Adrenal gland (tissue), 12 donors: Measurements from ENCODE around the gene CDRT15. TPM values are rescaled to one million over a fixed set of nuclear protein-coding genes. Genes with fewer than 3 reads are reported as not detected.

Source experiments
- DNase-seq, 7 donors: peaks; one replicate each; pipeline ENCODE4 v3.0.0-alpha.2; 2019 to 2020
- H3K27ac ChIP-seq, 5 donors: fragments of 200-600 bp; sonication (generic) in 4 of 5; 1 replicate in 3 of 5; 2 replicates in 2 of 5; pipeline versions ENCODE4 v1.5.1 to v1.8.0; 2016 to 2020; ENCODE audit warnings: mild to moderate bottlenecking in 1 of 5
- H3K27me3 ChIP-seq: fragments of 200-600 bp; 2 replicates; pipeline ENCODE4 v1.8.0; 2021
- H3K36me3 ChIP-seq, 2 donors: fragments of 200-600 bp; replicated peaks in 1 of 2; 1 replicate in 1 of 2; 2 replicates in 1 of 2; pipeline versions ENCODE4 v1.5.1 to v1.8.0; 2018 to 2022
- H3K4me1 ChIP-seq, 2 donors: fragments of 200-600 bp; replicated peaks in 1 of 2; 1 replicate in 1 of 2; 2 replicates in 1 of 2; pipeline versions ENCODE4 v1.5.1 to v1.8.0; 2018 to 2021
- H3K4me3 ChIP-seq, 4 donors: fragments of 200-600 bp; sonication (generic) in 3 of 4; one replicate each; pipeline ENCODE4 v1.5.1; 2016 to 2018
- H3K9me3 ChIP-seq, 3 donors: fragments of 200-600 bp; sonication (generic) in 1 of 3; replicated peaks in 1 of 3; 1 replicate in 2 of 3; 2 replicates in 1 of 3; pipeline versions ENCODE4 v1.5.1 to v1.8.0; 2016 to 2021
- POLR2A ChIP-seq, 2 donors: fragments of 450-650 bp; IDR thresholded peaks; one replicate each; pipeline ENCODE4 v1.6.1; 2017; ENCODE audit warnings: antibody characterized with exemption in 2 of 2, mild to moderate bottlenecking in 2 of 2, moderate library complexity in 1 of 2
- WGBS, 4 donors: extraction: QIAGEN DNeasy Blood & Tissue Kit in 2 of 4; methylation state at CpG; one replicate each; pipeline versions ENCODE4 v1.1.5 to v1.1.7; 2013 to 2017; 5-methylcytosine and 5-hydroxymethylcytosine counted together
- intact Hi-C, 2 donors: fragments of 100-400 bp; cut with DNase I; formaldehyde crosslinking; loops; one replicate each; pipeline versions ENCODE4 v1.14.1 to v1.15.0; 2022 to 2023
- polyA plus RNA-seq, 3 donors: library from polyadenylated mRNA; stranded (reverse); fragments of 200-250 nt in 2 of 3; fragments of 350-450 nt in 1 of 3; fragmentation: Illumina TruSeq in 1 of 3; extraction: RNeasy Lipid Tissue Mini Kit (QIAGEN cat#74804) in 1 of 3; gene quantifications; one replicate each; pipeline ENCODE4 v1.2.3, GENCODE V29; 2013 to 2014
- total RNA-seq, 9 donors: library from RNA; depleted of rRNA in 4 of 9; stranded (reverse); fragments of >200 nt in 4 of 9; fragments of 120-200 nt in 1 of 9; fragmentation: NEBNext Ultra II Directional in 1 of 9; extraction: Animal tissue kit (Norgen Biotek cat#: 25700) in 1 of 9; gene quantifications; one replicate each; pipeline versions ENCODE4 v1.1.0 to v1.2.4, GENCODE V29; 2013 to 2023
- TF ChIP-seq, protein P1 (sequence below), 6 experiments: fragments of 450-650 bp in 4 of 6; fragments of 200-600 bp in 2 of 6; sonication (generic) in 1 of 6; IDR thresholded peaks; 1 replicate in 5 of 6; 2 replicates in 1 of 6; pipeline versions ENCODE4 v1.5.1 to v1.8.0; 2016 to 2021; ENCODE audit warnings: antibody characterized with exemption in 6 of 6, mild to moderate bottlenecking in 2 of 6, moderate library complexity in 1 of 6
- donor health status: healthy with polysubstance abuse.
- donor health status: Bipolar disorder and iron deficiency.
- donor health status: DM: yes; HTN: yes; CAD: no.
- donor health status: DM: no; HTN: no; CAD: no.
- donor health status: DM: no; HTN: no; CAD: no.
- donor health status: DM: yes; HTN: yes; CAD: no.

The CDRT15 gene
- total and polyA plus RNA-seq, 12 donors = not detected

DNA sequence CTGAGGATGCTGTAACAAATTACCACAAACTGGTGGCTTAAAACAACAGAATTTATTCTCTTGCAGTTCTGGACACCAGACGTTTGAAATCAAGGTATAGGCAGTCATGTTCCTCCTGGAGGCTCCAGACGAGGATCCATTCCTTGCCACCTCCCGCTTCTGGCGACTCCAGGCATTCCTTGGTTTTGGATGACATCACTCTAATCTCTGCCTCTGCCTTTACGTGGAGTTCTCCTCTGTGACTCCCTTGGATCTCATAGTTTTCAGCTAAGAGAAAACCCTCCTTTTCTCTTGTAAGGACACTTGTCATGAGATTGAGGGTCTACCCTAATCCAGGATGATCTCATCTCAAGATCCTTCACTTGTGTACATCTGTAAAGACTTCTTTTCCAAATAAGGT, 32.8 kb upstream of the CDRT15 start:
- Histone ChIP-seq H3K4me3 (no peak overlapping the region), H3K4me1 (no peaks in the 10 kb centered on the region), H3K9me3 (no peaks in the 10 kb centered on the region), H3K27ac (no peak overlapping the region), H3K36me3 (no peaks in the 10 kb centered on the region), H3K27me3 (no peaks in the 10 kb centered on the region)
- 60 to 66% (median 62%) methylated on average over 5 of the region's 5 CpGs for WGBS, 4 donors
- no peak for DNase-seq
- TF ChIP-seq POLR2A (IDR thresholded peaks at IDR 0.05) = no peak
- TF ChIP-seq, protein P1, sequence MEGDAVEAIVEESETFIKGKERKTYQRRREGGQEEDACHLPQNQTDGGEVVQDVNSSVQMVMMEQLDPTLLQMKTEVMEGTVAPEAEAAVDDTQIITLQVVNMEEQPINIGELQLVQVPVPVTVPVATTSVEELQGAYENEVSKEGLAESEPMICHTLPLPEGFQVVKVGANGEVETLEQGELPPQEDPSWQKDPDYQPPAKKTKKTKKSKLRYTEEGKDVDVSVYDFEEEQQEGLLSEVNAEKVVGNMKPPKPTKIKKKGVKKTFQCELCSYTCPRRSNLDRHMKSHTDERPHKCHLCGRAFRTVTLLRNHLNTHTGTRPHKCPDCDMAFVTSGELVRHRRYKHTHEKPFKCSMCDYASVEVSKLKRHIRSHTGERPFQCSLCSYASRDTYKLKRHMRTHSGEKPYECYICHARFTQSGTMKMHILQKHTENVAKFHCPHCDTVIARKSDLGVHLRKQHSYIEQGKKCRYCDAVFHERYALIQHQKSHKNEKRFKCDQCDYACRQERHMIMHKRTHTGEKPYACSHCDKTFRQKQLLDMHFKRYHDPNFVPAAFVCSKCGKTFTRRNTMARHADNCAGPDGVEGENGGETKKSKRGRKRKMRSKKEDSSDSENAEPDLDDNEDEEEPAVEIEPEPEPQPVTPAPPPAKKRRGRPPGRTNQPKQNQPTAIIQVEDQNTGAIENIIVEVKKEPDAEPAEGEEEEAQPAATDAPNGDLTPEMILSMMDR (IDR thresholded peaks at IDR 0.05) = no peak
- intact Hi-C loops = no loop called here

DNA sequence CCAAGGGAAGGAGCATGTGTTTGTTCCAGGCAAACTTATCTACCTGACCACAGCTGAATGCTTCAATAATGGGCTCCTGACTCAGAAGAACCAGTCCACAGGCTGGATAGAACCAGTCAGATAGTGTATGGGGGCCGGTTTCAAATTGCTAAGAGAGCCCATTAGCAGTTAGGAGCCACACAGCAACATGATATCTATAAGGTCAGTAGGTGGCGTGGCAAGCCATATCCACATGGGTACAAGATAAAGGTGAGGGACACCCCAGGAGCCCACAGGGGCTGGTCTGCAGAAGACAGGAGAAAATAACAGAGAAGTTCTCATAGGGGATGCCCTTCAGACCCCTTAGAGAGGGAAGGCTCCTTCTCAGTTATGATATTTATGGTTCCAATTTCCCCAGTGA, 31.6 kb upstream of the CDRT15 start:
- 67 to 85% (median 76%) methylated on average over 2 of the region's 2 CpGs for WGBS, 4 donors
- intact Hi-C loops = no loop called here
- H3K27ac ChIP-seq = no peak overlapping the region

DNA sequence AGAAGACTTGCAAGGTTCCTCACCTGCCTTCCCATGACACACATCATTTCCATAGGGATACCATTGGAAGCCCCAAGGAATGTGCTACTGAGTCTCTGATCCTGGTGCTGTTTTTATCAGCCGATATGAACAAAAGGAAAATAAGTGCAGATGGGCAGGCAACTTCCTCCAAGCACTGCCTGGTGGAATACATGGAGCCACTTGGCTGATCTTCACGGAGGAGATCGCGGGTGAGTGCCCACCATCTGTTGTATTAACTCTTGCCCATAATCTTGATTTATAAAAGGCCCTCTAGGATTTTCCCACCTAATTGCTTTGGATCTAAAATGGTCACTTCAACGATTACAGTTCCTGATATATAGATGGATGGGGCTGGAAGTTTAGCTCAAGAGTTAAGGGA, 24.7 kb upstream of the CDRT15 start:
- DNase-seq = no peak
- intact Hi-C loops = no loop called here
- WGBS, 4 donors = 84 to 90% (median 89%) methylated on average over 5 of the region's 5 CpGs

More for the DNA sequence above, 31.6 kb upstream of the CDRT15 start:
- Histone ChIP-seq H3K4me1 (no peaks in the 10 kb centered on the region), H3K27me3 (no peaks in the 10 kb centered on the region), H3K4me3 (no peak overlapping the region), H3K9me3 (no peaks in the 10 kb centered on the region), H3K36me3 (no peaks in the 10 kb centered on the region)
- DNase-seq = no peak
- TF ChIP-seq, protein P1 (IDR thresholded peaks at IDR 0.05) = no peak
- TF ChIP-seq POLR2A (IDR thresholded peaks at IDR 0.05) = no peak

DNA sequence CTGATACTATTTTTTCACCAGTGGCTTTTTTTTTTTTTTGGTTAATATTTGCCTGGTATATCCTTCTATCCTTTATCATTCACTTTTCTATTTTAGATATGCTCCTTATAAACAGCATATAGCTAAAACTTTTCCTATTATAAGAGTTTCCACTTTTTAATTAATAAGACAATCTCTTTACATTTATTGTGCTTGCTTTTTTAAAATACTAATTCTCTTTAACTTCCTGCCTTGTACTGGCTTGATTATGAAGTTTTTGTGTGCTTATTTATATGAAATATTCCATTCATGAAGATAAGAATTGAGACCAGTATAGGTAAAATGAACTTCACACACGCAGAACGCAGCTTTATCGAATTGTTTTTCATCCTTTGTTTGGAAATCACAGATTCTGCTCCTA, 9.0 kb upstream of the CDRT15 start:
- TF ChIP-seq, protein P1 (IDR thresholded peaks at IDR 0.05) = no peak
- no peak for TF ChIP-seq POLR2A (IDR thresholded peaks at IDR 0.05)
- Histone ChIP-seq H3K27ac (no peak overlapping the region), H3K4me1 (no peaks in the 10 kb centered on the region), H3K36me3 (no peaks in the 10 kb centered on the region), H3K9me3 (no peaks in the 10 kb centered on the region), H3K27me3 (no peaks in the 10 kb centered on the region), H3K4me3 (no peak overlapping the region)
- intact Hi-C loops = no loop called here
- no peak for DNase-seq
- 87 to 90% (median 89%) methylated on average over 3 of the region's 3 CpGs for WGBS, 4 donors

More for the DNA sequence above, 24.7 kb upstream of the CDRT15 start:
- Histone ChIP-seq H3K36me3 (no peaks in the 10 kb centered on the region), H3K9me3 (no peaks in the 10 kb centered on the region), H3K27me3 (no peaks in the 10 kb centered on the region), H3K27ac (no peak overlapping the region), H3K4me3 (no peak overlapping the region), H3K4me1 (no peaks in the 10 kb centered on the region)
- TF ChIP-seq, protein P1 (IDR thresholded peaks at IDR 0.05) = no peak
- no peak for TF ChIP-seq POLR2A (IDR thresholded peaks at IDR 0.05)
